Fibroblast of skin of abdomen (primary cell): ENCODE data around the gene CTNNBIP1.

ENCODE experiments used
- DNase-seq: peaks from one replicate; pipeline ENCODE4 v3.0.0-alpha.2; 2013

CTNNBIP1 gene

GRCh38 chr1:9801909-9802308 lies 108.2 kb downstream of the CTNNBIP1 start:
- no peak for DNase-seq
